Tibial nerve (tissue), 4 donors: Measurements from ENCODE around the gene CDK6.

Experiments
- CTCF ChIP-seq, 5 experiments: fragments of 200-600 bp in 3 of 5; fragments of 450-650 bp in 2 of 5; sonication (generic) in 3 of 5; IDR thresholded peaks; one replicate each; pipeline ENCODE4 v1.5.1; 2016 to 2019; ENCODE audit warnings: antibody characterized with exemption in 5 of 5, mild to moderate bottlenecking in 3 of 5, moderate library complexity in 2 of 5
- EP300 ChIP-seq, 2 donors: sonication (generic); formaldehyde crosslinking; IDR thresholded peaks; one replicate each; pipeline ENCODE4 v1.6.1; 2017; ENCODE audit warnings: antibody characterized with exemption in 2 of 2, mild to moderate bottlenecking in 1 of 2
- POLR2A ChIP-seq, 2 donors: fragments of 450-650 bp; IDR thresholded peaks; one replicate each; pipeline ENCODE4 v1.6.1; 2017; ENCODE audit warnings: antibody characterized with exemption in 2 of 2, mild to moderate bottlenecking in 2 of 2, moderate library complexity in 2 of 2

GRCh38 chr7:92569137-92569536 lies 267.2 kb downstream of the CDK6 start:
- no peak for TF ChIP-seq POLR2A (IDR thresholded peaks at IDR 0.05)
- no peak for TF ChIP-seq CTCF (IDR thresholded peaks at IDR 0.05)
- no peak for TF ChIP-seq EP300 (IDR thresholded peaks at IDR 0.05)
